GM12878 (cell line): ENCODE data around the gene ADGRL2.

Experiments
- HDAC6 ChIP-seq: fragments of 200-600 bp; sonication (generic); IDR thresholded peaks from one replicate; pipeline ENCODE4 v1.8.0; 2017; ENCODE audit warnings: antibody characterized with exemption; ENCODE audit not compliant: unreplicated experiment
- TAF1 ChIP-seq: IDR thresholded peaks from 2 replicates; pipeline ENCODE4 v1.6.1; 2011; ENCODE audit warnings: mild to moderate bottlenecking, low read depth, low read length, borderline replicate concordance
- TF ChIP-seq, protein P1 (sequence below), 3 experiments: IDR thresholded peaks in 2 of 3; conservative IDR thresholded peaks in 1 of 3; 2 replicates each; pipeline ENCODE4 v1.5.1; 2011; ENCODE audit warnings: low read depth in 3 of 3, low read length in 3 of 3, mild to moderate bottlenecking in 3 of 3, control low read depth in 2 of 3, moderate library complexity in 2 of 3, inconsistent platforms in 1 of 3, mixed read lengths in 1 of 3; ENCODE audit not compliant: control insufficient read depth in 2 of 3, insufficient read depth in 1 of 3; ENCODE audit errors: extremely low read depth in 1 of 3

DNA sequence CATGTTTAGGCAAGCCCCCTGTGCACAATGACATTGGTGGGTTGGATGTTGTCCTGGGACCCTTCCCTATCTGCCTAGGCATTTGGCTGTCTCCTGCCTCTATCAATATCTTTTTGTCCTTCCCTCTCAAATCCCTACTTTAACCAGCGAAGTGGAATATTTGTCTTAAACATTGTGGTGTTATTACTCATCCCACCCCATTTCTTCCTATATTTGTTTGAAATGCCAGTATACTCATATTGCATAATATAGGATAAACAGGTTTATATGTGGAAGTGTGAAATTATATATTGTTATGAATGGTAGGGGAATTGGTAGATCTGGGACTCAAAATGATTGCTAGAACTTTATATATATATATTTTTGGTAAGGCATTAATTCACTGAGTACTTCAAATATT, 80.0 kb downstream of the ADGRL2 start:
- TF ChIP-seq TAF1, result no peak
- TF ChIP-seq, protein P1, sequence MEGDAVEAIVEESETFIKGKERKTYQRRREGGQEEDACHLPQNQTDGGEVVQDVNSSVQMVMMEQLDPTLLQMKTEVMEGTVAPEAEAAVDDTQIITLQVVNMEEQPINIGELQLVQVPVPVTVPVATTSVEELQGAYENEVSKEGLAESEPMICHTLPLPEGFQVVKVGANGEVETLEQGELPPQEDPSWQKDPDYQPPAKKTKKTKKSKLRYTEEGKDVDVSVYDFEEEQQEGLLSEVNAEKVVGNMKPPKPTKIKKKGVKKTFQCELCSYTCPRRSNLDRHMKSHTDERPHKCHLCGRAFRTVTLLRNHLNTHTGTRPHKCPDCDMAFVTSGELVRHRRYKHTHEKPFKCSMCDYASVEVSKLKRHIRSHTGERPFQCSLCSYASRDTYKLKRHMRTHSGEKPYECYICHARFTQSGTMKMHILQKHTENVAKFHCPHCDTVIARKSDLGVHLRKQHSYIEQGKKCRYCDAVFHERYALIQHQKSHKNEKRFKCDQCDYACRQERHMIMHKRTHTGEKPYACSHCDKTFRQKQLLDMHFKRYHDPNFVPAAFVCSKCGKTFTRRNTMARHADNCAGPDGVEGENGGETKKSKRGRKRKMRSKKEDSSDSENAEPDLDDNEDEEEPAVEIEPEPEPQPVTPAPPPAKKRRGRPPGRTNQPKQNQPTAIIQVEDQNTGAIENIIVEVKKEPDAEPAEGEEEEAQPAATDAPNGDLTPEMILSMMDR (IDR thresholded peaks at IDR 0.05 in 2 of 3, conservative IDR thresholded peaks at IDR 0.05 in 1 of 3; ENCODE audit: control insufficient read depth in 2 of 3, extremely low read depth in 1 of 3, insufficient read depth in 1 of 3, low read depth in 3 of 3, low read length in 3 of 3), result no peak
- no peak for TF ChIP-seq HDAC6
